ENCODE measurements around the gene IFRD1. TPM values are rescaled to one million over a fixed set of nuclear protein-coding genes. Genes with fewer than 3 reads are reported as not detected.
A peak's percentile ranks its signal among the peaks of the same experiment; 100 is the strongest.

IFRD1 gene
- total RNA-seq, 1 experiment from 2014 or later = 116 TPM

DNA sequence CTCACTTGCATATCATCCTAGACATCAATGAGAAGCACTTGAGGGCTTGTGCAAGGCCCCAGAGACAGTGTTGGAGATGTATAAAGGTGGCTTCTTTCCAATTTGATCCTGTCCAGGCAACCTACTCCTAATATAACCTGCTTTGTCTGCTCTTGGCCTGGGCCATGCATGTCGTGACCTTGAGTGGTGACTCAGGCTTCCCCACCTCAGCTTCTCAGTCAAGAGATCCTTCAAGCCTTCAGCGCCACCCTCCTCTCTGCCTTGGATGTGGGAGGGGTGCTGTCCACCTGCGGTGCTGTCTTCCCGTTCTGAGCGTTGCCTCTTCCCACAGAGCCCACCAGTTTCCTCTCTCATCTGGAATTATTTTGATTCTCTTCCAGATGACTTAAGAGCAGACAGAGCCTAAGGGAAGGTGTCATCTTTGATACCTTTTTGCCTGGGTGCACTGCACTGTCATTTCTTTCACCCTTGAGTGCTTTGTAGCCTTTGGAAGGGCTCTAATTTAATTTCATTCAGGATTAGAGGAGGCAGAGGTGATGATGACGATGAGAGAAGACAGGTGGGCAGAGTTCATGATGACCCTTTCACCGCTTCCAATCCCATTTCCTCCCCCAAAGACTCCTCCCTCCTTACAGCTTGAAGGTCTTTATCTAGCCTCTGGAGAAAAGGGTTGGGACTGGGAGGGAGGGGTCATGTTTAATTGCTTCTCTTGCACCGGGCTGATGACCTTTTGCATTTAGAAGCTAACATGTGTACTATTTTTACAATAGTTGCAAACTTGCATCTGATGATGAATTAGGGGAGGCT, 37.4 kb downstream of the IFRD1 start:
- intact Hi-C loops (cut with micrococcal nuclease) = no loop called here
- TF ChIP-seq, protein P1, sequence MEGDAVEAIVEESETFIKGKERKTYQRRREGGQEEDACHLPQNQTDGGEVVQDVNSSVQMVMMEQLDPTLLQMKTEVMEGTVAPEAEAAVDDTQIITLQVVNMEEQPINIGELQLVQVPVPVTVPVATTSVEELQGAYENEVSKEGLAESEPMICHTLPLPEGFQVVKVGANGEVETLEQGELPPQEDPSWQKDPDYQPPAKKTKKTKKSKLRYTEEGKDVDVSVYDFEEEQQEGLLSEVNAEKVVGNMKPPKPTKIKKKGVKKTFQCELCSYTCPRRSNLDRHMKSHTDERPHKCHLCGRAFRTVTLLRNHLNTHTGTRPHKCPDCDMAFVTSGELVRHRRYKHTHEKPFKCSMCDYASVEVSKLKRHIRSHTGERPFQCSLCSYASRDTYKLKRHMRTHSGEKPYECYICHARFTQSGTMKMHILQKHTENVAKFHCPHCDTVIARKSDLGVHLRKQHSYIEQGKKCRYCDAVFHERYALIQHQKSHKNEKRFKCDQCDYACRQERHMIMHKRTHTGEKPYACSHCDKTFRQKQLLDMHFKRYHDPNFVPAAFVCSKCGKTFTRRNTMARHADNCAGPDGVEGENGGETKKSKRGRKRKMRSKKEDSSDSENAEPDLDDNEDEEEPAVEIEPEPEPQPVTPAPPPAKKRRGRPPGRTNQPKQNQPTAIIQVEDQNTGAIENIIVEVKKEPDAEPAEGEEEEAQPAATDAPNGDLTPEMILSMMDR (IDR thresholded peaks at IDR 0.05; ENCODE audit: unreplicated experiment) = no peak
- no peak overlapping the region for H3K27ac Mint-ChIP-seq (ENCODE audit: low read depth, unreplicated experiment)
- DNase-seq (ENCODE audit: unreplicated experiment) = no peak
- ChIA-PET CTCF (interaction anchor here (1.3 to 2.3 kb wide), 3 partner anchors 9 to 746 kb away, joined by 3 to 7 read pairs (median 6); no protein-coding TSS in a partner anchor), POLR2A (interaction anchor here (1.1 to 1.6 kb wide), 2 partner anchors 9 to 38 kb away, joined by 3 read pairs; partner anchors contain the start of gene IFRD1)
- no peaks in the 10 kb centered on the region for H3K9me3 Mint-ChIP-seq (ENCODE audit: unreplicated experiment)
- peaks cover 10% of the 10 kb centered on the region for H3K4me1 Mint-ChIP-seq (ENCODE audit: insufficient read depth, unreplicated experiment)
- no peaks in the 10 kb centered on the region for H3K27me3 Mint-ChIP-seq (ENCODE audit: insufficient read depth, unreplicated experiment)
- peaks cover 5% of the 10 kb centered on the region for H3K36me3 Mint-ChIP-seq (ENCODE audit: insufficient read depth, unreplicated experiment)
- H3K4me3 Mint-ChIP-seq (ENCODE audit: unreplicated experiment) = no peak overlapping the region
- no TSS peak for BruUV-seq (replicated peaks)

DNA sequence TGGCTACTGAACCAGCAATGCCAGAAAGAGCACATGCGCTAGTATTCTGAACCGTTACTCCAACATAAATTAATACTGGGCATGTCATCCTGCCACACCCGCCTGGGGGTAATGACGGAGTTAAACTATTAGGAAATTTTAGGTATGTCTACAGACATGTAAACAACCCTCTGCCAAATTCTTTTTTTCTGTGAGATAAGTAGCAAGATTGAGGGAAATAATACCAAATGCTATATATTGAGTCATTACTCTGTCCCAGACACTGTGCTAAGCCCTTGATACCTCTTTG, 37.9 kb downstream of the IFRD1 start:
- TF ChIP-seq, protein P1 (IDR thresholded peaks at IDR 0.05; ENCODE audit: unreplicated experiment) = no peak
- Mint-ChIP-seq H3K4me3 (ENCODE audit: unreplicated experiment) (no peak overlapping the region), H3K9me3 (ENCODE audit: unreplicated experiment) (no peaks in the 10 kb centered on the region), H3K36me3 (ENCODE audit: insufficient read depth, unreplicated experiment) (peaks cover 5% of the 10 kb centered on the region), H3K27me3 (ENCODE audit: insufficient read depth, unreplicated experiment) (no peaks in the 10 kb centered on the region), H3K4me1 (ENCODE audit: insufficient read depth, unreplicated experiment) (peaks cover 10% of the 10 kb centered on the region), H3K27ac (ENCODE audit: low read depth, unreplicated experiment) (no peak overlapping the region)
- intact Hi-C loops (cut with micrococcal nuclease) = no loop called here
- CTCF ChIA-PET = interaction anchor here (0.8 to 2.3 kb wide), 4 partner anchors 8 to 752 kb away, joined by 3 to 7 read pairs (median 4); no protein-coding TSS in a partner anchor
- no TSS peak for BruUV-seq (replicated peaks)
- POLR2A ChIA-PET = no interaction called here
- DNase-seq (ENCODE audit: unreplicated experiment) = peak; percentile 12

DNA sequence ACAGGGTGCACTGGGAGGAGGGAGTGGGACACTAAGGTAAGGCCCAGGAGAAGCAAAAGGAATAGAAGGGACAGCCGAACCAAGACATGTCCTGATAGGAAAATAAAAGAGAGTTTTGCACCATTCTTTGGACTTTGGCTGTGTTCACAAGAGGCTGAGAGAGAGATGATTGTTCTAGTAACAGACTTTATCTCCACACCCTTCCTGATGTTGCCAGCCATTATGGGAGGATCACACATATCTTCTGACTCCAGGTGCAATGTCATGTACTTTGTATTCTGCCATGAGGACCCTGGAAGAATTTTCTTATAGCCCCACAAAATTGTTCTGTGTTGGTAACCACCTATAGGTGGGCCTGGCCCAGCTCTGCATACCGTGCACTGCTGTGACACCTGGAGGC, 41.9 kb downstream of the IFRD1 start:
- DNase-seq (ENCODE audit: unreplicated experiment) = no peak
- ChIA-PET POLR2A (no interaction called here), CTCF (no interaction called here)
- H3K9me3 Mint-ChIP-seq (ENCODE audit: unreplicated experiment) = no peaks in the 10 kb centered on the region
- peaks cover 8% of the 10 kb centered on the region for H3K4me1 Mint-ChIP-seq (ENCODE audit: insufficient read depth, unreplicated experiment)
- peaks cover 5% of the 10 kb centered on the region for H3K36me3 Mint-ChIP-seq (ENCODE audit: insufficient read depth, unreplicated experiment)
- no TSS peak for BruUV-seq (replicated peaks)
- H3K27me3 Mint-ChIP-seq (ENCODE audit: insufficient read depth, unreplicated experiment) = peaks cover 11% of the 10 kb centered on the region
- TF ChIP-seq, protein P1 (IDR thresholded peaks at IDR 0.05; ENCODE audit: unreplicated experiment) = no peak
- no peak overlapping the region for H3K4me3 Mint-ChIP-seq (ENCODE audit: unreplicated experiment)
- intact Hi-C loops (cut with micrococcal nuclease) = loop anchor here (10.0 kb wide), 1 partner anchor 537 kb away; no protein-coding TSS in a partner anchor
- no peak overlapping the region for H3K27ac Mint-ChIP-seq (ENCODE audit: low read depth, unreplicated experiment)

DNA sequence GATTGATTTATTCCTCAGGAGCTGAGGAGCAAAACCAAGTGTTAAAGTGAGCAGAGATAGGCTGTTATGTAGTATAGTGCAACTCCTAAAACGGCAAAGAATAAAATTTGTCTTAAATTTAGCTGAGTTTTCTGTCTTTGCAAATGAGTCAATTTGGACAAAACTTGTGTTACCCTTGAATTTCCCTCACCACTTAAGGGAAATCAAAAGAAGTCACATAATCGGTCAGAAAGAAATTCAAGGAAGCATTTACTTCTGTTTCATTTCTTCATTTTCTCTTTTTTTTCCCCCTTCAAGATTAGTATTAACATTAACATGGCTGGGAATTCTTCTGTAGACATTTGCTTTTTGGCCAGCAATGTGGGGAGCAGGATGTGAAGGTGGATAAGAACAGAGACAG, 44.4 kb downstream of the IFRD1 start:
- H3K9me3 Mint-ChIP-seq (ENCODE audit: unreplicated experiment) = no peaks in the 10 kb centered on the region
- TF ChIP-seq, protein P1 (IDR thresholded peaks at IDR 0.05; ENCODE audit: unreplicated experiment) = no peak
- H3K27ac Mint-ChIP-seq (ENCODE audit: low read depth, unreplicated experiment) = no peak overlapping the region
- H3K4me3 Mint-ChIP-seq (ENCODE audit: unreplicated experiment) = no peak overlapping the region
- H3K4me1 Mint-ChIP-seq (ENCODE audit: insufficient read depth, unreplicated experiment) = peaks cover 8% of the 10 kb centered on the region
- intact Hi-C loops (cut with micrococcal nuclease) = loop anchor here (1.0 to 10.0 kb wide), 3 partner anchors 79 to 752 kb away; no protein-coding TSS in a partner anchor
- no peaks in the 10 kb centered on the region for H3K36me3 Mint-ChIP-seq (ENCODE audit: insufficient read depth, unreplicated experiment)
- H3K27me3 Mint-ChIP-seq (ENCODE audit: insufficient read depth, unreplicated experiment) = peaks cover 24% of the 10 kb centered on the region
- ChIA-PET POLR2A (no interaction called here), CTCF (interaction anchor here (0.5 to 2.7 kb wide), 10 partner anchors 14 to 755 kb away, joined by 3 to 59 read pairs (median 5); no protein-coding TSS in a partner anchor)
- DNase-seq (ENCODE audit: unreplicated experiment) = no peak
- BruUV-seq (replicated peaks) = no TSS peak
